NCI-H2171 (cell line): ENCODE results near the gene LSM7.

Experiments
- DNase-seq: peaks from one replicate; lab custom pipeline; 2025; lab: John Stamatoyannopoulos, UW

Gene LSM7

DNA sequence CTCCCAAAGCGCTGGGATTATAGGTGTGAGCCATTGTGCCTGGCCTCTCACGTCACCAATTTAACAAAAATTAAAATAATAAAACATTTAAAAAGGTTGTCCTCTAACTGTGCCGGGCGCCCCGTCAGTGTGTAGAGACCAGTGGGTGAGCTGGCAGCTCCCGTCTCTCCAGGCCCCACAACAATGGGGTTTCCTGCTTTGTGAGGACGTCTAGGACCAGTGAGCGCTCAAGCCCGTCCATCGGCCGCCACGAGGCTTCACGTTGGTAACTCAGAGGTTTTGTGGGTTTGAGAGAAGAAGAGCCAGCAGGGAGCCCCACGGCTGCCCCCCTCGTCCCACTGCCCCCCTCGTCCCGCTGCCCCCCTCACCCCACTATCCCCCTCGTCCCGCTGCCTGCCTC lies 4.7 kb downstream of the LSM7 start:
- DNase-seq, result no peak

DNA sequence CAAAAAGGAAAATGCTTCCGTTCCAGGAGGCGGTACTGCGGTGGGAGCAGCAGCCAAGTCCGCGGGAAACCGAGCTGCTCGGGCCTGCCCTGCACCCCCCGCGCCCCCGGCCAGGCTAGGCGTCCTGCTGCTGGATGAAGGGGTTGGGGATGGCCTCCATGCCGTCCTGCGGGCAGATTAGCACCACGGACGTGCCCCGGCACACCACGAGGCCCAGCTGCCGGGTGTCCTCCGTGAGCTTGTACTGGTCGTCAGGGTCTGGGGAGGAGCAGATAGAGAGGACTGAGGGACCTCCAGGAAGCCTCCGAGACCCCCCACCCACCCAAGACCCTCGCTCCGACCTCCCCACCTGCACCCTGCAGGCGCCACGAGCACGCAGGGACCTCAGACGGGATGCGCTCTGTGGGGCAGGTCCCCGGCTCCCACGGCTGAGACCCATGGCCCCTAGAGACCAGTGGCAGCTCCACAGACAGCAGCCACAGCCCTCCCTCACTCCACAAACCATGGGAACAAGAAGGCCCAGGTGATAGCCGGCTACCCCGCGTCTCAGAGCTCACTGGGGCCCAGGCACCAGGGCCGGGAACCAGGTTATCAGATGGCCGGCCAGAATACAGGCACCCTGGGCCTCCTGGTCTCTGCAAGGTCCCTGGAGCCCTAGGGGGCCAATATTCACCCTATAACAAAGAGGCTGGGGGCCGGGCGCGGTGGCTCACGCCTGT lies 6.7 kb downstream of the LSM7 start:
- DNase-seq, result no peak

DNA sequence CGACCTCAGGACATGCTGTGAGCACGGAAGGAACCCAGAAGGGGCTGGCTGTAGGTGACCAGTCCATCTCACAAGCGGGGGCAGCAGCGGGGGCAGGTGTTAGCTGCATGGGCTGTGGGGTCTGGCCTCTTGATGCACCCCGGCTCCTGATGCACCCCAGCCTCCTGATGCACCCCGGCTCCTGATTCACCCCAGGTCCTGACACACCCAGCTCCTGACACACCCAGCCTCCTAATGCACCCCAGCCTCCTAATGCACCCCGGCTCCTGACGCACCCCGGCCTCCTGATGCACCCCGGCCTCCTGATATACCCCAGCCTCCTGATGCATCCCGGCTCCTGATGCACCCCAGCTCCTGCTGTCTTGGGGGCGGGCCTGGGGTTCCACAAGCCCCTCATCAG lies 7.4 kb downstream of the LSM7 start:
- no peak for DNase-seq

DNA sequence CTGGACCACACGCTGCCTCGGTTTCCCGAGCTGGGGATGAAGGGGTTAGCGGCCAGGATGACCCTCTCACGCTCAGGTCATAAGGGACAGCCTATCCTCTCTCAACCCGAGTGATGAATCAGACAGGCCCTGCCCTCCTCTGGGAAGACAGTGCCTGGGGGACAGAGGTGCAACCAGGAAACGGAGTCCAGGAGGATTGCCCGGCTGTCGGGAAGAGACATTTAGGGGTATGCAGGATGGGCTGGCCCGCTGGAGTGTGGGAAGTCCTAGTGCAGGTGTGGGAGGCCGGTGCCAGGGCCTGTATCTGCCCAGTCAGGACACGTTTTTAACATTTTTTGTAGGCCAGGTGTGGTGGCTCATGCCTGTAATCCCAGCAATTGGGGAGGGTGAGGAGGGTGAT lies 8.3 kb downstream of the LSM7 start:
- no peak for DNase-seq

DNA sequence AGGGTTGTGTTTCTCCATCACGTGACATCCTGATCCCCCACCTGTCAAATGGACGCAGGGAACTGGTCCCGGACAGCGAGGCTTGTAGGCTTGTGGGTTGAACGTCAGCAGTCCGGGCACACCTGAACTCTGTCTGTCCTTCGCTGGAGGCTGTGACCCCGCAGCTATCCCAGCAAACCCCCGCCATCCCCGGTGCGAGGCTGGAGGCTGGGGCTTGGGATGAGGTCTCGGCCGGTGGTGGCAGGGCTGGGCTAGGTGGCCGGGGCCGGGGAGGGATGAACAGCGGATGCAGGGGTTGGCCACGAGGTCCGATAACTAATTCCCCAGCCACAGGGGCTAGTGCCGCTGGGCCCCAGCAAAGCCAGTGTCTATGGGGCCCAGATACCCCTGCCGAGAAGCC lies 8.8 kb downstream of the LSM7 start:
- no peak for DNase-seq

DNA sequence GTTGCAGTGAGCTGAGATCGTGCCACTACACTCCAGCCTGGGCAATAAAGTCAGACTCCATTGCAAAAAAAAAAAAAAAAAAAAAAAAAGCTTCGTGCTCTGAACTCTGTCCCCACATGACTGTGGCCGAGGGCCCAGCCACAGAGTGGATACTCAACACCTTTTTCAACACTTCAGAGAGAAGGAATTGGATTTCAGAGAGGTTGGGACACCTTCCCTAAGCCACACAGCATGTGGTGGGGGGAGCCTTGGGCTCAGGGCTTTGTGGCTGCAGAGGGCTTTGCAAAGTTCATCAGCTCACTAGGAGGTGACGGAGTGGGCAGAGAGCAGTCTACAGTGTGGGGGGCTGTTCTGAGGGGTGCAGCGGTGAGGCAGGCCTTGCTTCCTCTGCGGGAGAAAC lies 9.5 kb downstream of the LSM7 start:
- no peak for DNase-seq

GRCh38 chr19:2317756-2318155 lies 10.6 kb downstream of the LSM7 start:
- DNase-seq, result no peak

GRCh38 chr19:2317300-2317699 lies 11.1 kb downstream of the LSM7 start:
- DNase-seq, result no peak

DNA sequence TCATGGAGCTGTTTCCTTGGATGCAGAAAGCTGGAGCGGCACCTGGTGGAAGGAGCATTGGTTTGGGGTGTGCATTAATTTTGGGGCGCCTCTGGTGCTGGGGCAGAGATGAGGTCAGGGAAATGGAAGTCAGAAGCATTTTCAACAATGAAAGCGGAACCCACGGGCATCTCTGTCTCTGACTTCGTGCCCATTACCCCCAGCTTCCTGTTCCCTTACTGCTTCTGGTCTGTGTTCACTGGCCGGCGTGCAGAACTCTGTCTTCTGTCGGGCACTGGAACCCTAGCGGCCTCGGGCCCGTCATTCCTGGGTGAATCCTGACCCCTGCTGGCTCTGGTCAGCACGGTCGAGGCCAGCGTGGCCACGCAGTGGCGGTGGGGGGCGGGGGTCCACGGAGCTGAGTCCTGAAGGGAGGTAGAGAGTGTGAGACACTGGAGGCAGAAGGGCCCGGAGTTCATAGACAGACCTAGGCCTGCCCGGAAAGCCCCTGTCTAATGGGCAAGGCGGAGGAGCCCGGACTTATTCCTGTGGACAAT lies 12.5 kb downstream of the LSM7 start:
- DNase-seq, result no peak

DNA sequence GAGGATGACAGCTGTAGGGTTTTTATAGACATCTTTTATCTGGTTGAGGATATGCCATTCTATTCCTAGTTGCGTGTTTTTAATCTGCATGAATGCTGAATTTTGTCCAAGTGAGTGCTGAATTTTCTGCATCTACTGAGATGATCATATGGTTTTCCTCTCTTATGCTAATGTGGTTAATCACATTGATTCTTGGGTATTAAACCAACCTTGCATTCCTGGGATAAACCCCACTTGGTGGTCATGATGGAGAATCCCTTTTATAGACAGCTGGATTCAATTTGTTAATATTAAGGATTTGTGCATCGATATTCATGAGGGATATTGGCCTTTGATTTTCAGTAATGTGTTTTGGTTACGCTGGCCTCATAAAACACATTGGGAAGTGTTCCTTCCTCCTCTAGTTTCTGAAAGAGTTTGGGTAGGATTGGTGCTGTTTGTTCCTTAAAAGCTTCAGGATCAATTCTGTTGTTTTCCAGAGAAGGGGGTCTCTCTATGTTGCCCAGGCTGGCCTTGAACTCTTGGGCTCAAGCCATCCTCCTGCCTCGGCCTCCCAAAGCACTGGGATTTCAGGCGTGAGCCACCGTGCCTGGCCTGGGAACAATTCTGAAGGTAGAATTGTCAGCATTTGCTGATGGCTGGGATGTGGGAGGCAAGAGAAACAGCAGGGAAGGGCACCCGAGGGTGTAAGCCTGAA lies 13.1 kb downstream of the LSM7 start:
- no peak for DNase-seq

GRCh38 chr19:2312820-2313501 lies 15.4 kb downstream of the LSM7 start:
- peak; percentile 95 for DNase-seq

GRCh38 chr19:2311093-2311492 lies 17.3 kb downstream of the LSM7 start:
- DNase-seq, result no peak

GRCh38 chr19:2309734-2310362 lies 18.5 kb downstream of the LSM7 start:
- DNase-seq, result peak; percentile 88

GRCh38 chr19:2308114-2308556 lies 20.3 kb downstream of the LSM7 start, which contains the start of gene LINGO3:
Gene LINGO3, minus strand, starts transcription at chr19:2308154. Its CDS starts 16,378 bp downstream, at chr19:2291776.
- DNase-seq, result peak; percentile 44

GRCh38 chr19:2307518-2308012 lies 20.8 kb downstream of the LSM7 start:
- no peak for DNase-seq

- DNase-seq, result no peak
Measured at GRCh38 chr19:2306971-2307370, 21.4 kb downstream of the LSM7 start.

DNA sequence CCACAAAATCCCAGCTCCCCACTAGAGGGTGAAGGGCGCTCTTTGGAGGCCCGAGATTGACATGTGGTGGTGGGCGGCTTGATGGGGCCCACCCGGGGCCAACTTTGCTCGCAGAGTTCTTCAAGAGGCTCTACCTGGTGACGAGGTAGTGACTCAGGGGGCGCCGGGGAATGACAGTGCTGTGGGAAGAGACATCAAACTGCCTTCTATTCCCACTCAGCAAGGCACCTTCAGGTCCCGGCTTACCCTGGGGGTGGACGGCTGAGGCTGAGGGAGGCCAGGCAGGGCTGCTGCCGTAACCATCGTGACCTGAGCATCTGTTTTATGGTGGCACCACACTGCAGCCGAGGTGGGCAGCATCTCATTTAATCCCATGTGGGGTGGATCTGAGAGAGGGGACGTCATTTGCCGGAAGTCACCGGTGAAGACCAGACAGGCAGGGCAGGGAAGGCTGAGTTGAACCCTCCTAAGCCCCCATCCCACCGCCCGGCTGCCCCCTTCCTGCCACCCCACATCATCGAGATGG lies 22.0 kb downstream of the LSM7 start:
- DNase-seq, result no peak

- DNase-seq, result no peak
Measured at GRCh38 chr19:2305452-2306280, 22.7 kb downstream of the LSM7 start.

DNA sequence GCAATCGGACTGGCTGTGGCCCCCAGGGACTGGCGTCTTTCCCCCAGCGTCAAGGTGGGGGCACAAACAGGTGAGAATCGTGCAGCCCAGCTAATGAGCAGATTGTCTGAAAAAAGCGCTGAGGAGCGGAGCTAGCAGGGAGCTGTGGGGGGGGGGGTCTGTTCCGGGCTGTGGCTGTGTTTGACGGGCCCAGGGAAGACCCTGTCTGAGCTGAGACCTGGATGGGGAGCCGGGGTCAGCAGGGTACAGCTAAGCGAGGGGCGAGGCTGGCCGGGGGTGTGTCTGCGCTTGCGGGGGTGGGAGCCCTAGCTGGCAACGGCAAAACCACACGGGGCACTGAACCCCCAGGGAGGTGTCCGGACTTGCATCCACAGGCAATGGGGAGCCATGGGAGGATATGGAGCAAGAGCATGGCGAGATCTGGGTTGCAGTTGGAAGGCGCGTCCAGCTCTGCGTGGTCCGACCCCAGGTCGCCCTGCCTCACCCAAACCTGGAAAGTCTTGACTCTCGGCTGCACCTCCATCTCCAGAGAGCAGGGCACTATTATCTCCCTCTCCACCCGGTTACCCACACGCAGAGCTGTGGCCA lies 25.1 kb downstream of the LSM7 start:
- no peak for DNase-seq
